B cell (primary cell): ENCODE measurements around the gene SHOC2. TPM values are rescaled to one million over a fixed set of nuclear protein-coding genes. Genes with fewer than 3 reads are reported as not detected.

Source experiments
- ATAC-seq: fragments of 200-7000 bp; cut with Tn5 transposase; one replicate; pipeline ENCODE4 v1.10.0; 2021; ENCODE audit warnings: low read depth, mild to moderate bottlenecking, moderate number of reproducible peaks, moderate library complexity
- CTCF ChIA-PET: fragments of 350-600 bp; sonication (Branson Sonifier 250); formaldehyde crosslinking; loops from one replicate; lab custom pipeline; 2021; ENCODE audit warnings: antibody characterized with exemption, inconsistent platforms; lab: Charles Lee
- POLR2A ChIA-PET: fragments of 350-600 bp; sonication (Branson Sonifier 250); formaldehyde crosslinking; loops from one replicate; lab custom pipeline; 2021; ENCODE audit warnings: antibody characterized with exemption; lab: Charles Lee
- DNase-seq: peaks from one replicate; pipeline ENCODE4 v3.0.0; 2013
- H2AFZ ChIP-seq: 2 replicates; pipeline ENCODE4 v1.6.1; 2012; ENCODE audit warnings: mild to moderate bottlenecking, low read depth, low read length; ENCODE audit not compliant: insufficient read depth, poor library complexity, severe bottlenecking
- H3K27ac ChIP-seq, 2 donors: 1 replicate in 1 of 2; 2 replicates in 1 of 2; pipeline ENCODE4 v1.5.1; 2012 to 2013; ENCODE audit warnings: low read length in 2 of 2, mild to moderate bottlenecking in 2 of 2, moderate library complexity in 1 of 2
- H3K27me3 ChIP-seq, 4 experiments: fragments of 200-600 bp in 1 of 4; sonication (generic) in 1 of 4; replicated peaks in 1 of 4; 1 replicate in 2 of 4; 2 replicates in 2 of 4; pipeline versions ENCODE4 v1.6.1 to v1.7.0; 2013 to 2016; ENCODE audit warnings: low read length in 3 of 4, mild to moderate bottlenecking in 2 of 4, mixed read lengths in 1 of 4, moderate library complexity in 1 of 4; ENCODE audit not compliant: insufficient read depth in 4 of 4, control insufficient read depth in 3 of 4; ENCODE audit errors: control extremely low read depth in 1 of 4
- H3K36me3 ChIP-seq, 2 experiments: replicated peaks in 1 of 2; 1 replicate in 1 of 2; 2 replicates in 1 of 2; pipeline versions ENCODE4 v1.6.1 to v1.7.1; 2013; ENCODE audit warnings: low read length in 1 of 2; ENCODE audit not compliant: insufficient read depth in 2 of 2, control insufficient read depth in 1 of 2; ENCODE audit errors: control extremely low read depth in 1 of 2, extremely low read depth in 1 of 2
- H3K4me1 ChIP-seq, 2 donors: fragments of 200-600 bp in 1 of 2; sonication (generic) in 1 of 2; 1 replicate in 1 of 2; 2 replicates in 1 of 2; pipeline versions ENCODE4 v1.5.1 to v1.6.1; 2013 to 2017; ENCODE audit warnings: low read length in 2 of 2; ENCODE audit not compliant: control insufficient read depth in 2 of 2, insufficient read depth in 2 of 2
- H3K4me2 ChIP-seq: replicated peaks from 2 replicates; pipeline ENCODE3; 2012; ENCODE audit warnings: mild to moderate bottlenecking, low read depth, low read length; ENCODE audit not compliant: poor library complexity, severe bottlenecking
- H3K4me3 ChIP-seq, 5 experiments: fragments of 200-600 bp in 1 of 5; sonication (generic) in 1 of 5; 1 replicate in 3 of 5; 2 replicates in 2 of 5; pipeline versions ENCODE4 v1.5.1 to v1.7.0; 2011 to 2016; ENCODE audit warnings: low read length in 4 of 5, mild to moderate bottlenecking in 4 of 5, low read depth in 2 of 5, control low read depth in 1 of 5, moderate library complexity in 1 of 5; ENCODE audit not compliant: insufficient read depth in 1 of 5; ENCODE audit errors: control extremely low read depth in 1 of 5, extremely low read depth in 1 of 5
- H3K79me2 ChIP-seq: fragments of 200-600 bp; sonication (generic); one replicate; pipeline ENCODE4 v1.6.0; 2016; ENCODE audit warnings: low read length; ENCODE audit not compliant: control insufficient read depth, insufficient read depth
- H3K9ac ChIP-seq: fragments of 200-600 bp; sonication (generic); 2 replicates; pipeline ENCODE4 v1.6.1; 2017; ENCODE audit warnings: mild to moderate bottlenecking, low read length, moderate library complexity
- H3K9me3 ChIP-seq, 3 donors: one replicate each; pipeline versions ENCODE4 v1.6.1 to v1.7.1; 2013; ENCODE audit warnings: low read length in 2 of 3; ENCODE audit not compliant: control insufficient read depth in 2 of 3, insufficient read depth in 1 of 3; ENCODE audit errors: control extremely low read depth in 1 of 3
- H4K20me1 ChIP-seq: 2 replicates; pipeline ENCODE4 v1.6.0; 2012; ENCODE audit warnings: mild to moderate bottlenecking, low read length; ENCODE audit not compliant: insufficient read depth, control insufficient read depth, poor library complexity, severe bottlenecking
- H3K27ac Mint-ChIP-seq: one replicate; pipeline ENCODE4 v1.8.0; 2021; ENCODE audit warnings: mixed read lengths
- H3K27me3 Mint-ChIP-seq: one replicate; pipeline ENCODE4 v1.8.0; 2021; ENCODE audit warnings: mixed read lengths
- H3K4me1 Mint-ChIP-seq: one replicate; pipeline ENCODE4 v1.8.0; 2021; ENCODE audit warnings: mixed read lengths
- H3K4me3 Mint-ChIP-seq: one replicate; pipeline ENCODE4 v1.8.0; 2021; ENCODE audit warnings: mixed read lengths
- H3K9me3 Mint-ChIP-seq: one replicate; pipeline ENCODE4 v1.8.0; 2022; ENCODE audit warnings: mixed read lengths; ENCODE audit not compliant: insufficient read depth
- CTCF ChIP-seq: fragments of 200-600 bp; IDR thresholded peaks from one replicate; pipeline ENCODE4 v1.8.0; 2022; ENCODE audit warnings: antibody characterized with exemption, mild to moderate bottlenecking
- EZH2 ChIP-seq: IDR thresholded peaks from 2 replicates; pipeline ENCODE4 v1.6.1; 2012; ENCODE audit warnings: borderline replicate concordance, low read depth, mild to moderate bottlenecking, moderate library complexity, low read length; ENCODE audit not compliant: insufficient read depth, poor library complexity, severe bottlenecking
- WGBS: methylation state at CpG from one replicate; pipeline ENCODE4 v1.1.5; 2013; ENCODE audit warnings: missing lambda C conversion rate; ENCODE audit not compliant: insufficient coverage; 5-methylcytosine and 5-hydroxymethylcytosine counted together
- intact Hi-C: fragments of 100-400 bp; cut with micrococcal nuclease; formaldehyde crosslinking; loops from one replicate; pipeline ENCODE4 v1.10.0; 2022
- polyA plus RNA-seq: library from polyadenylated mRNA; depleted of rRNA; stranded (reverse); fragments of >200 nt; gene quantifications from 2 replicates; pipeline ENCODE4 v1.2.3, GENCODE V29; 2012
- total RNA-seq, 2 donors: library from RNA; stranded (reverse); fragments of 120-200 nt in 1 of 2; gene quantifications; 1 replicate in 1 of 2; 2 replicates in 1 of 2; pipeline versions ENCODE4 v1.2.3 to v1.2.4, GENCODE V29; 2013 to 2022

Gene SHOC2
- total and polyA plus RNA-seq, 2 donors (not counting 1 experiment from before 2014, with no cell fraction given), result 13.3 to 116 TPM

DNA sequence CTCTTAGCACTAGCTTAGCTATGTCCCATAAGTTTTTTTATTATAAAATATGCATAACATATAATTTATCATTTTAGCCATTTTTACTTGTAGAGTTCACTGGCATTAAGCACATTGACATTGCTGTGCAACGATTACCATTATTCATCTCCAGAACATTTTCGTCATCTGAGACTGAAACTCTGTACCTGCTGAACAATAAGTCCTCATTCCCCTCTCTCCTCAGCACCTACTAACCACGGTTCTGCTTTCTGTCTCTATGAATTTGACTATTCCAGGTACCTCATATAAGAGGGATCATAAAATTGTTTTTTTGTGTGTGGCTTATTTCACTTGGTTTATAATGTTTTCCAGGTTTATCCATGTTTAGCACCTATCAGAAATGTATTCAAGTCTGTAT lies 64.1 kb downstream of the SHOC2 start:
- DNase-seq (no peak), ATAC-seq (no peak)
- Mint-ChIP-seq H3K27me3 (no peaks in the 10 kb centered on the region), H3K27ac (no peak overlapping the region), H3K9me3 (no peaks in the 10 kb centered on the region), H3K4me1 (peaks cover 51% of the 10 kb centered on the region), H3K4me3 (no peak overlapping the region)
- 83% methylated on average over 2 of the region's 3 CpGs for WGBS
- CTCF ChIA-PET, result no interaction called here
- Histone ChIP-seq H2AFZ (no peak overlapping the region), H3K4me1 (peaks cover 7 to 17% of the 10 kb centered on the region in 2 donors), H3K27ac (no peak overlapping the region), H3K4me3 (no peak overlapping the region), H3K27me3 (no peaks in the 10 kb centered on the region), H3K4me2 (no peak overlapping the region), H3K9ac (no peak overlapping the region), H3K9me3 (no peaks in the 10 kb centered on the region), H3K79me2 (peaks cover 84% of the 10 kb centered on the region), H4K20me1 (peaks cover 69% of the 10 kb centered on the region), H3K36me3 (peaks cover 10 to 17% of the 10 kb centered on the region in 2 experiments)
- intact Hi-C loops, result no loop called here
- TF ChIP-seq CTCF (no peak), EZH2 (no peak)
- POLR2A ChIA-PET, result no interaction called here

- ChIA-PET POLR2A (no interaction called here), CTCF (no interaction called here)
- peaks cover 2 to 3% of the 10 kb centered on the region in 2 donors for H3K4me1 ChIP-seq
- peaks cover 9 to 25% of the 10 kb centered on the region in 2 experiments for H3K36me3 ChIP-seq
- no CpG with 5 or more reads among the region's 2 CpGs for WGBS
- no peak overlapping the region for H3K4me3 Mint-ChIP-seq
- no peaks in the 10 kb centered on the region for H3K27me3 Mint-ChIP-seq
- no peak overlapping the region for H3K27ac ChIP-seq
- H3K9ac ChIP-seq, result no peak overlapping the region
- peak overlapping the region; percentile 8 for H3K4me2 ChIP-seq
- no peak overlapping the region for H3K4me3 ChIP-seq
- H3K4me1 Mint-ChIP-seq, result peaks cover 39% of the 10 kb centered on the region
- DNase-seq (no peak), ATAC-seq (no peak)
- no peak overlapping the region for H3K27ac Mint-ChIP-seq
- no peak for TF ChIP-seq CTCF
- TF ChIP-seq EZH2, result no peak
- intact Hi-C loops, result loop anchor here (5.0 kb wide), 1 partner anchor 63 kb away; no protein-coding TSS in a partner anchor
- no peaks in the 10 kb centered on the region for H3K9me3 Mint-ChIP-seq
- no peaks in the 10 kb centered on the region for H3K9me3 ChIP-seq
- H2AFZ ChIP-seq, result no peak overlapping the region
- H3K79me2 ChIP-seq, result peaks cover 80% of the 10 kb centered on the region
- peaks cover 56% of the 10 kb centered on the region for H4K20me1 ChIP-seq
- H3K27me3 ChIP-seq, result no peaks in the 10 kb centered on the region
Observed at GRCh38 chr10:110985497-110986275, 66.3 kb downstream of the SHOC2 start.
